GM19328 (cell line): Measurements from ENCODE around the gene STAT3.
"Not testable (repeated sequence)": the region's sequence is repeated elsewhere in the genome, so short reads cannot be mapped to it uniquely, and the experiment has no call there.

Source experiments
- ATAC-seq: cut with Tn5 transposase; IDR thresholded peaks from one replicate; pipeline ENCODE4 v1.9.1; 2021; ENCODE audit warnings: mild to moderate bottlenecking, moderate library complexity; ENCODE audit not compliant: unreplicated experiment

Gene STAT3

DNA sequence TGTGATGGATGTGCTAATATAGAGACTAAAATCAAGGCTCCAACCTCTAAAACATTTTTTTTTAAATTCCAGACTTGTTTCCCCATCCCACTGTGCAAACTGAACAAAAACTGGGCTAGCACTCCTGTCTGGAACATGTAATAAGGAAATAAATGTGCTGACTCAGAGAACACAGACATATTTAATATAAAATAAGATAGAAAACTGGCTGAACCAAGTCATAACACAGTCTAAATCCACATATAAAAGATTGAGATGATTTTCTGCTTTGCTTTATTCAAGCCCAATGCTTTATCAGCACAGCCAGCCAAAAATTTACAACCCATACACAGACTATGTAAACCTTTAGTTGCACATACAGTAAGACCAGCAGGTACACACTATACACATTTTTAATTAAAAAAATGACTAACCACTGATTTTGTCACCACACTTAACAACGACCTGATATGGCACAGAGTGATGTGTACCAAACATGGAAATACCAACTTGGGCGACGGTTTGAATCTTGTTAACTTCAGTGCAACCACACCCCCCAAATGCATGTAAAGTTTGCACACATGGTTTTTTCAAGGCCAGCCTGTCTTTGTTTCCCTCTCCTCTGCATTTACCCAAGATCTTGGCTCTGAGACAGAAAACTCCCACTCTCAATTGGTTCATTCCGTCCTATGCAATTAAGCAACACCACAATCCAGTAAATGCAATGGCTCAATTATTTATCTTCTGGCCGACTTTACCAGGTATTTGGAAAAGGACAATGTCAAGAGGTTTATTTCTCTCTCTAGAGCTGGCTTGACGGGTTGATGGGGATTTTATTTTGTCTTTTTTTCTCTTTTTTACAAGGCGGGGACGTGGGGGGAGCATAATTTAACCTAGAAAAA lies 1.2 kb downstream of the STAT3 start:
- ATAC-seq: no peak

DNA sequence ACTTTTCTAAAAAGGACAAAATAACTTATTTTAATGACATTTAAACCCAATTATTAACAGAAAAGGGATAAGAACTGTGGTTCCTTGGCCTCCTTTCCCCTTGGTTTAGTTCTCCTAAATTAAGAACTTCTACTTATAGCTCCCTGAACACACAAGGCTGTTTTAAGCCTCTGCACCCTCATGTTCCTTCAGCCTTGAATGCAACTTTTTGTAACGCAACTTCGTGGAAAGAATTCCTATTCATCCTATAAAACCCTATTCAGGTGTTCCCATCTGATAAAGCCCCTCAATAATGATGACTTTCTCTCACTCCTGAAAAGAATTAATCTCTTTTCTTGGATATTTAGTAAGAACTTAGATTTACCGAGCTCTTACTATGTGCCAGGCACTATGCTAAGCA lies 6.3 kb downstream of the STAT3 start:
- ATAC-seq: no peak

DNA sequence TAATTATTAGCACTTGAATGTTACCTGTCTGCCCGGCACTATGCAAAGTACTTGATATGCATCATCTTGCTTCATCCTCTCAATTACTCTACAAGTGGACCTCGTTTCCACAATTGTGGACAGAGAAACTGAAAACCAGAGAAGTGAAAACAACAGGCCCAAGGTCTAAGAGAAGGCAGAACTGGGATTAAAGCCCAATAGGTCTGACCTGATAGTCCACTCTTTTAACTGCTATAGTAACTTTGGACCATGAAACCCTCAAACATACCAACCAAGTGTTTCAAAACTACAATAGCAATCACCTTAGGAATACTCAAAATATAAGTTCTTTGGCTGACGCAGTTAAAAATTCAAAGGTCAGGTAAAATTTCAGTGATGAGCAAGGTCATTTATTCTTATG lies 7.3 kb downstream of the STAT3 start:
- ATAC-seq: no peak

DNA sequence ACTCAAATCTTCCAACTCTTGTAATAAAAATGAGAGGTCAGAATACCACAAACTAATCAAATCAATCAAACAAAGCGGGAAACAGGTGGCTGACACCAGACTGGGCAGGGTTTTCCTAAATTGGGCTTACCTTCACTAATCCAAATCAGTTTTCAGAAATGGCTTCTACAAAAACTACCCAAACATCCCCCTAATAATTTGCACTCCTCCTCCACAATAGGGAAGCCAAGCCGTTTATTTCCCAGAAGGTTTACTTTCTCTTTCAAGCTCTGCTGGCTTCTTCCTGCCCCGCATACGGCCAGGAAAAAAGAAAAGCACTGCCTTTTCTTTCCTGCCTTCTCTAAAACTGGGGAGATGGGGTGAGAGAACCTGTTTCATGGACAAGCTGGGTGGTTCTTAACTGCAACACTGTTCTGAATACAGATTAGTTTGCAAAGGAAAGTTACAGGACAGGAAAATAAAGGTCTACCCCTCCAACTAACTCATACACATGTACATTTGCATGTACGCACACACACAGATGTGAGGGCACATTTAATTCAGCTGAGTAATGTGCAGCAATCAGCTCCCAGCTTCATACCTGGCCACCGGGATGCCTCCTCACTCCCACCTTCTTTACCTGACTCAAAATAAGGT lies 9.2 kb downstream of the STAT3 start:
- no peak for ATAC-seq

DNA sequence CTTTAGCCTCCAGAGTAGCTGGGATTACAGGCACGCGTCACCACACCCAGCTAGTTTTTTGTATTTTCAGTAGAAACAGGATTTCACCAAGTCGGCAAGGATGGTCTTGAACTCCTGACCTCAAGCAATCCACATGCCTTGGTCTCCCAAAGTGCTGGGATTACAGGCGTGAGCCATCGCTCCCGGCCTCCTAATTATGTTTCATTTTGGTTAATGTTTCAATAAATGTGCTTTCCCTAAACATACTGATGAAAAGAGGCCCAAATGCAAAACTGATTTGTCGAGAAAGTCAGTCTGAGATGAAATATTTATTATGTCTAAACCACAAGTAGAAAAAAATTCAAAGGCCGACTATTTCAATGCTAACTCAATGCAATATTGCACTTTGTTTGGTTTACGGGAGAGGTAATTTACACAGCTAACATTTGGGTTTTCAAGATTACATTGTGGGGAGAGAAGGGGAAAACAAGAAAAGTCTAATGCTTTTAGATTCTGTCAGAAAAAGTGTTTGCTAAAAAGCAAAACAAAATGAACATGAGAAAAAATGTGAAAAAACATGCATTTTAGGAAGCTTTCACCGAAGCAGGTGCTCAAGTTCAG lies 9.8 kb downstream of the STAT3 start:
- no peak for ATAC-seq

GRCh38 chr17:42373896-42374295 lies 14.3 kb downstream of the STAT3 start:
- ATAC-seq: no peak

DNA sequence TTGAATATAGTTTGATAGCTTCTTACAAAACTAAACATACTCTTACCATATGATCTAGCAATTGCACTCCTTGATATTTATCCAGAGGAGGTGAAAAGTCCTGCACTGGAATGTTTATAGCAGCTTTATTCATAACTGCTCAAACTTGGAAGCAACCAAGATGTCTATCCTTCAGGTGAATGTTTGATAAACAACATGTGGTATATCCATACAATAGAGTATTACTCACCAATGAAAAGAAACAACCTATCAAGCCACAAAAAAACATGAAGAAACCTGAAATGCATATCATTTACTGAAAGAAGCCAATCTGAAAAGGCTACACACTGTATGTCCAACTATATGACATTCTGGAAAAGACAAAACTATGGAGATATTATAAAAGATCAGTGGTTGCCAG lies 16.1 kb downstream of the STAT3 start:
- no peak for ATAC-seq

- not testable (repeated sequence) for ATAC-seq
Observed at GRCh38 chr17:42368797-42369561, 19.3 kb downstream of the STAT3 start.

- ATAC-seq: not testable (repeated sequence)
Observed at GRCh38 chr17:42368310-42368709, 19.9 kb downstream of the STAT3 start.

DNA sequence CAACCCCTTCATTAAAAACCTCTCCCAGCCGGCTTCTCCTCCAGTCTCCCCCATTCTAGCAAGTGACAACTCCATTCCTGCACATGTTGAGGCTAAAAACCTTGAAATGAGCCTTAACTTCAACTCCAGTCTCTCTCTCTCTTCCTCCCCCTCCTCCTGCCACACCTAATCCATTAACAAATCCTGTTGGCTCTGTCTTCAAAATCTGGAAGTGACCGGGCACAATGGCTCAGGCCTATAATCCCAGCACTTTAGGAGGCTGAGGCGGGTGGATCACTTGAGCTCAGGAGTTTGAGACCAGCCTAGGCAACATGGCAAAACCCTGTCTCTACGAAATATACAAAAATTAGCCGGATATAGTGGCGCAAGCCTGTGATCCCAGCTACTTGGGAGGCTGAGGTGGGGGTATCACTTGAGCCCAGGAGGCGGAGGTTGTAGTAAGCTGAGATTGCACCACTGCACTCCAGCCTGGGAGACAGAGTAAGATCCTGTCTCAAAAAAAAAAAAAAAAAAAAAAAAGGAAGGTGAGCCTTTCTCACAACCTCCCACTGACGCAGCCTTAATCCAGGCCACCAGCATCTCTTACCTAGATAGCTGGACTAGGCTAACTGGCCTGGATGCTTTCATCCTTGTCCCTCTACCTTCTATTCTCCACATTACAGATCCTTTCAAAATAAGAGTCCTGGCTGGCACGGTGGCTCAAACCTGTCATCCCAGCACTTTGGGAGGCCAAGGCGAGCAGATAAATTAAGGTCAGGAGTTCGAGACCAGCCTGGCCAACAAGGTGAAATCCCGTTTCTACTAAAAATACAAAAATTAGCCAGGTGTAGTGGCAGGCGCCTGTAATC lies 21.8 kb downstream of the STAT3 start:
- ATAC-seq: not testable (repeated sequence)

DNA sequence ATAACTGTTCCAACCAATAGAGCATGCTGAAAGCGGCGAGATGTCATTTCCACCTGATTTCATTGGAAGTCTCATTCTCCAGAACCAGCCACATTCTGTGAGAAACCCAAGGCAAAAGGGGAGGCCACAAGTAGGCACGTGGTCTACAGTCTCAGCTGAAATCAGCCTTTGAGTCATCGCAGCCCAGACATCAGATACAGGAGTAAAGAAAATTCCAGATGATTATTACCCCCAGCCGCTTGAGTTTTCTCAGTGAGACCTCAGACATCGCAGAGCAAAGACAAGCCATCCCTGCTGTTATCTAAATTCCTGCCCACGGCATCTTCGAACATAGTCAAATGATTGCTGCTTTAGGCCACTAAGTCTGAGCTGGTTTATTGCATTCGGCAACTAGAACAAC lies 23.1 kb downstream of the STAT3 start:
- no peak for ATAC-seq

GRCh38 chr17:42363767-42364585 lies 24.3 kb downstream of the STAT3 start:
- no peak for ATAC-seq

DNA sequence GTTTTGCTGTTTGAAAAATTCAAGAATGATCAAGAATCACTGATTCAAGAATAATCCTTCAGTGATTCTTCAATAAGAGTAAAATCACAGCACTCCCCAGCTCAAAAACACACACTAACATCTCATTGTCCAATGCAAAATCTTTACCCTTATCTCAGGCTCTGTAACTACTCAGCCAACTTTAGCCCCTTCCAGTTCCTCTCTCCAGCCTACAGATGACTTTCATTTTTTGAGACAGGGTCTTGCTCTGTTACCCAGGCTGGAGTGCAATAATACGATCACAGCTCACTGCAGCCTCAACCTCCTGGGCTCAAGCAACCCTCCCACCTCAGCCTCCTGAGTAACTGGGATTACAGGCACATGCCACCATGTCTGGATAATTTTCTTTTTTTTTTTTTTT lies 25.0 kb downstream of the STAT3 start:
- no peak for ATAC-seq

DNA sequence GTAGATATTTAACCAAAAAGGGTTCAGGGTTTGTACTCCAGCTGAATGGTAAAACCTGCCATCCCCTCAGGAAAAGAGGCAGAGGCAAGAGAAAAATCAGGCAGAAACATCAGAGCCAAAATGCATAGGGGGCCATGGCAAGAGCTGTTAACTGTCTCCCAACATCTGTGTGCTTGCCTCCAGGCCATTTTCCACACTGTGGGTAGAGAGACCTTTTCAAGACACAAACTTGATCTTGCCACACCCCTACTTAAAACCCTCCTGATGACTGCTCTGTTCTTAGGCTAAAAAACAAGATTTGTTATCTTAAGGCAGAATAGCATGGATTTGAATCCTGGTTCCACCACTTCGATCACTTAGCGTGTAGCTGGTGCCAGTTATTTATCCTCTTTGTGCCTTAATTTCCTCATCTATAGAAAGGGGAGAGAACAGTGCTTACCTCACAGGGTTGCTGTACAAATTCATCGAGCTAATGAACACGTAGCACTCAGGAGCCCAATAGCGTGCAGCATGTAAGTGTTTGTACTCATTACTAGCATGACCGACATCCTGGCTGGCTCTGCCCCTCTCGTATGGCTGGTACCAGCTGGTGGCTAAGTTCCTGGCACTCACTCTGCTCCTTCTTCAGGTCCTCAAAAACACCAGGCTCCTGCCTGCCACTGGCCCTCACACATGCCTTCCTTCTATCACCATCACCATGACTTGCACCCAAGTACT lies 25.8 kb downstream of the STAT3 start:
- no peak for ATAC-seq

DNA sequence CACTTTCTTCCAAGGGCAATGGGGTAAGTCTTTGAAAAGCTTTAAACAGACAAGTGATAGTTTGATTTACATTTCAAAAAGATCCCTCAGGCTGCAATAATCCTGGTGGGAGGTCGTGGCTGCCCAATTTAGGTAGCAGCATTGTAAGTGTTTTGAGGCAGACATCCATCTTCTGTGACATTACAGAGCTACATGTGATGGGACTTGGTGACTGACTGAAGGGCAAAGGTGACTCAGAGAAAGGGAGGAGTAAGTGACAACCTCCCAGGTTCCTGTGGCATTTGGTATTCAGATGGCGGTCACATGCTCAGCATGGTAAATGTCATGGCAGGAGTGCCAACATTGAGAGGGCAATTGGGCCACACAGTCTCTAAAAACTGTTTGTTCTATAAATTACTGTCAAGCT lies 26.5 kb downstream of the STAT3 start:
- ATAC-seq: no peak

DNA sequence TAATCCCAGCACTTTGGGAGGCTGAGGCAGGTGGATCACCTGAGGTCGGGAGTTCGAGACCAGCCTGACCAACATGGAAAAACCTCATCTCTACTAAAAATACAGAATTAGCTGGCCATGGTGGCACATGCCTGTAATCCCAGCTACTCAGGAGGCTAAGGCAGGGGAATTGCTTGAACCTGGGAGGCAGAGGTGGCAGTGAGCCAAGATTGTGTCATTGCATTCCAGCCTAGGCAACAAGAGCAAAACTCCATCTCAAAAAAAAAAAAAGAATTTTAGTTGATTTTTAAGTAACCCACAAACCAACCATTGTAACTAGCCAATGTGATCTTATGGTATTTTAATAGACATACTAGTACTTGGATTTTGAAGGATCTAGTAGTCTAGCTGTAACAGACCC lies 27.9 kb downstream of the STAT3 start:
- not testable (repeated sequence) for ATAC-seq

DNA sequence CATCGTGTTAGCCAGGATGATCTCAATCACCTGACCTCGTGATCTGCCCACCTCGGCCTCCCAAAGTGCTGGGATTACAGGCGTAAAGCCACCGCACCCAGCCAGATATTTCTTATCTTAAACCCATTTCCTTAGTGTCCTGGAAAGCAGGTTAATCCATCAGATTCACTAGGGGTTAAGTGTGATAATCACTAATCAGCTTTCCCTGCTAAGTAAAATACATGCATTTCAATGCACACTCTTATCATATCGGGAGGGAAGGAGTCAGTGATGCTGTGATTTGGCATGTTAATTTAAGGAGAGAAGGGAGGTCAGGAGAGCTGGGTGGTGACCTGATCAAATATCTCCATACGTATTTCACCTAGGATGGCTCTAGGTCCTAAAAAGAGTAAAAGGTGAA lies 29.1 kb downstream of the STAT3 start:
- ATAC-seq: no peak

DNA sequence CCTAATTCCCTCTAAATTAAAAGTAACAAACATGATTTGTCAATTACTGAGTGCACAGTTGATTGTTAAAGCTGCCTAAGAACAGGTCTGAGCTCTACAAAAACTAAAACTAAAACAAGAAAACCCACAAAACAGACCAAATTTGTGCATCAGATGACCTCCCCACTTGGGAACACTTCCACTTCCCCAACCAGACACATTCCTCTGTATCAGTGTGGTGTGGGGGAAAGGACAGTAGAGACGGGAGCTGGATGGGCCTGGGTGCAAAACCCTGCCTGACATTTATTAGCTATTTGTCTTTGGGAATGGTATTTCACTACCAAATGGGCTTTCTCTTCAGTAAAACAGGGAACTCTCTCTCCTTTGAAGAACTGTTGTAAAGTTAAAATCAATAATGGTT lies 29.8 kb downstream of the STAT3 start:
- no peak for ATAC-seq
